Kidney glomerular epithelial cell (primary cell): Measurements from ENCODE around the gene GSDME.

Source experiments
- DNase-seq: peaks from one replicate; lab custom pipeline; 2025; lab: John Stamatoyannopoulos, UW

The GSDME gene

GRCh38 chr7:24704311-24704710 lies 53.0 kb downstream of the GSDME start:
- DNase-seq, result no peak

GRCh38 chr7:24703296-24703695 lies 54.0 kb downstream of the GSDME start:
- no peak for DNase-seq

- no peak for DNase-seq
Observed at GRCh38 chr7:24702755-24703154, 54.5 kb downstream of the GSDME start.

GRCh38 chr7:24701261-24702235 lies 55.7 kb downstream of the GSDME start:
- DNase-seq, result peak; percentile 74

GRCh38 chr7:24700521-24701260 lies 56.6 kb downstream of the GSDME start:
- no peak for DNase-seq

- DNase-seq, result no peak
Observed at GRCh38 chr7:24698531-24699266, 58.6 kb downstream of the GSDME start.

GRCh38 chr7:24697416-24697815 lies 59.8 kb downstream of the GSDME start:
- no peak for DNase-seq

- DNase-seq, result no peak
Observed at GRCh38 chr7:24692592-24692991, 64.7 kb downstream of the GSDME start.

GRCh38 chr7:24690251-24690650 lies 67.0 kb downstream of the GSDME start:
- no peak for DNase-seq

- DNase-seq, result no peak
Observed at GRCh38 chr7:24685708-24686107, 71.6 kb downstream of the GSDME start.

- DNase-seq, result no peak
Observed at GRCh38 chr7:24670782-24671181, 86.5 kb downstream of the GSDME start.

- no peak for DNase-seq
Observed at GRCh38 chr7:24669971-24670591, 87.2 kb downstream of the GSDME start.

GRCh38 chr7:24668927-24669635 lies 88.2 kb downstream of the GSDME start:
- peak; percentile 12 for DNase-seq

- DNase-seq, result peak; percentile 51
Observed at GRCh38 chr7:24665564-24666294, 91.5 kb downstream of the GSDME start.

GRCh38 chr7:24660546-24660945 lies 96.7 kb downstream of the GSDME start:
- DNase-seq, result no peak

GRCh38 chr7:24659505-24659904 lies 97.8 kb downstream of the GSDME start:
- DNase-seq, result no peak

- DNase-seq, result no peak
Observed at GRCh38 chr7:24657980-24658379, 99.3 kb downstream of the GSDME start.

- DNase-seq, result no peak
Observed at GRCh38 chr7:24656608-24657007, 100.7 kb downstream of the GSDME start.

GRCh38 chr7:24654305-24654704 lies 103.0 kb downstream of the GSDME start:
- no peak for DNase-seq

GRCh38 chr7:24653316-24654085 lies 103.8 kb downstream of the GSDME start:
- DNase-seq, result no peak
